GM10847 (cell line): Measurements from ENCODE around the gene LRRC8D.

Experiments used
- POLR2A ChIP-seq: IDR thresholded peaks from 2 replicates; pipeline ENCODE4 v1.6.1; 2011; ENCODE audit not compliant: insufficient read length; ENCODE audit errors: extremely low read depth

The LRRC8D gene

DNA sequence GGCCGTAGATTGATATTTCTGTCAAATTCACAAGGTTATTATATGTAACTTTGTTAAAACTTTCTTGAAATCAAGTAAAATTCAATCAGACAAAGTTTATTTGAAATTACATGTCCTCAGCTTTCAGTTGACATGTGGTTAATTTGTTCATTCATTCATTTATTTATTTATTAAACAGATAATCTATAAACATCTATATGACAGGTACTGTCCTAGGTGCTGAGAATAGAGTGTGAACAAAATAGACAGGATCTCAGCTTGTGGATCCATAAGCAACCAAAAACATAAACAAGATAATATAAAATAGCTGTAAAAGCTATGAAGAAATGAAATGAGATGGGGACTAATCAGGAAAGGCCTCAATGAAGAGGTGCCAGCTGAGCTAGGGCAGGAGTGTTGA lies 72.0 kb downstream of the LRRC8D start:
- TF ChIP-seq POLR2A, result no peak

DNA sequence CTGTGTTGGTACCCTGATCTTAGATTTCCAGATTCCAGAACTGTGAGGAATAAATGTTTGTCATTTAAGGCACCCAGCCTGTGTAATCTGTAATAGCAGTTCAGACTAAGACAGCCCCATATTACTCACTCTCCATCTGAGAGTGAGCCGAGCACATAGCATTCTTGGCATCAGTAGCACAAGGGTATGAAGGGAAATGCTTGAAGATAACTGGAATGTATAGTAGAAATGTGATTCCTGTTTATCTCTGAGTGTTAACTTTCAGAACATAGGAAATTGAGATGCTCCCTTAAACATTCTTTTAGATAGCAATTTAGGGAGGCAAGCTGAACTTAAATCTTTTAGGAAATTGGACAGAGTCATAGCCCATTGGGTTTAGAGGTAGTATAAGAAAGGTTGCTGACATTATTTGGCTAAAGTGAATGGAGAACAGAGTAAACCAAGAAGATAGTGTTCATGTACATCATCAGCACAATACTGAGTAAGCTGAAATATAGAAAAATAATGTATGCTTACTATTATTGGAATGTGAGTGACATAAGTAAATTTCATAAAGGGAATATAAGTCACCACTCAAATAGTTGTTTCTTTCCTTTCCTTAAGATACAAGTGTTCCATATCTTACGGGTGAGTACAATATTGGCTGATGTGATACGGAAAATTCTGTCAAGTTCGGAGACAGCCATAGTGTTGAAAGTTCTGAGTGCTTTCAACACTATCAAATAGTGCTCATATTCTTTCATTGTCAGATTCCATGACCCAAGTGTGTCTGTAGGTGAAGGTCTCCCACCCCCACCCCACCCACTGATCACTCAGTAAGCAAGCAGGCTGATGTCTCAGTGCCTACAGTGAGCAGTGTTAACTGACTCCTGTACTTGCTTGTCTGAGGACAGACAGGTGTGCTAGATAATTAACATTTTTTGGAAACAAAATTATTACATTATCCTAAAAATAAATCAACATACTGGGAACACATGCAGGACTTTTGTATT lies 73.7 kb downstream of the LRRC8D start:
- no peak for TF ChIP-seq POLR2A

- no peak for TF ChIP-seq POLR2A
Observed at GRCh38 chr1:89896105-89896942, 75.5 kb downstream of the LRRC8D start.

GRCh38 chr1:89897347-89898133 lies 76.7 kb downstream of the LRRC8D start:
- TF ChIP-seq POLR2A, result no peak

- no peak for TF ChIP-seq POLR2A
Observed at GRCh38 chr1:89898150-89898549, 77.3 kb downstream of the LRRC8D start.

DNA sequence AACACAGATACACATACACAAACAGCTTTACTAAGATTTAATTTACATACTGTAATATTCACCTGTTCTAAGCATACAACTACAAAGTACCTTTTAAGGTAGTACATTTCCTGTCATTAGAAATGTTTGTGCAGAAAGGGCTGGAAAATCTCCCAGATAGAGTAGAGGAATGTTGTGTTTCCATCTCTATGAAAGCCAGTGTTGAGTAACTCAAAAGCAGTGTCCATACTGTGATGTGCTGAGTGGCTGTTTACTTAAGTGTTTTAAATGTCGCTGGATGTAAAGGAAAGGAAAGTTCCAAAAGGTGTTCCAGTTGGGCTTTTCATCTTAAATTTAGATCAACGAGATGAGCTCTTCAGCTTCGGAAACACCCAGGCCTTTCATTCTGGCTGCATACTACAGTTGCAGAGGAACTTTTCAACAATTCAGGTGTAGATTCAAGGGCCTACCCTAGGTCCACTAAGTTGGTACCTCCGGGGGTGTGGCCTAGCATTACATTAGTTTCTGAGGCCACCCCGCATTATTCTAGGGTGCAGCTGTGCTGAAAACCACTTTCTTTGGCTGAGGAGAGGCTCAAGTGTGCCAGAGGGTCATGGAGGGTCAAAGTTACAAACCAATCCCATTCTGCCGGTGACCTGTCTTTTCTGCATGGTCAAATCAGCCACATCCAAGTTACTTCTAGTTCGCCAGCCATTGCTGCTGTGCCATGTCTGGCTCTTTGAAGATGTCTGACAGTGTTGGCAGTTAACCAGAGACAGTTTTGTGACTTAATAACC lies 78.1 kb downstream of the LRRC8D start:
- no peak for TF ChIP-seq POLR2A

- TF ChIP-seq POLR2A, result no peak
Observed at GRCh38 chr1:89900323-89900722, 79.5 kb downstream of the LRRC8D start.

GRCh38 chr1:89900791-89901708 lies 80.2 kb downstream of the LRRC8D start:
- no peak for TF ChIP-seq POLR2A

- TF ChIP-seq POLR2A, result no peak
Observed at GRCh38 chr1:89901957-89902669, 81.3 kb downstream of the LRRC8D start.

DNA sequence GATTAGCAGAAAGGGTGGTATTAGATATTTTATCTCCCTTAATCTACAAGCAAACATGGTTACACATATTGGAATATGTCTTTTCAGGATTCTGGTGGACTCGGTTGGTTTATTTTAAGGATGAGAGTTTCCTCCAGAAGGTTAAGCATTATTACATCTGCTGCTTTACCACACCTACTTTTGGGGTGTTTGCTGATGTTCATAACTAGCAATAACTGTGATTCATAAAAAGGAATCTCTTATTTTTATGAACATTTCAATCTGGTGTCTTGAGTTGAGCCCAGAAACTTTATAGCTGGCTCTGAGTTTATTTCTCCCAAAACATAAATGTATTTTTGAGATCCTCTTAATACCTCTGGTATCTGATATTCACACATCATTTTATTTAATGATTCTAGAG lies 82.7 kb downstream of the LRRC8D start:
- no peak for TF ChIP-seq POLR2A

- TF ChIP-seq POLR2A, result no peak
Observed at GRCh38 chr1:89904219-89904980, 83.6 kb downstream of the LRRC8D start.
